ENCODE data around the gene TSPAN17. TPM values are rescaled to one million over a fixed set of nuclear protein-coding genes. Genes with fewer than 3 reads are reported as not detected.
A peak's percentile ranks its signal among the peaks of the same experiment; 100 is the strongest.

TSPAN17 gene
- polyA plus RNA-seq, 3 donors, result 22.2 to 27.7 (median 24.1) TPM

GRCh38 chr5:176647843-176648473 lies 674 bp downstream of the TSPAN17 start:
- Mint-ChIP-seq H3K9me3 (peaks cover 0 to 3% (median 0%) of the 10 kb centered on the region in 7 donors), H3K27me3 (ENCODE audit: low read depth in 3 of 3) (peaks cover 2 to 6% (median 4%) of the 10 kb centered on the region in 3 donors), H3K27ac (peak overlapping the region in 6 of 7 donors; percentile 20 to 85 (median 60)), H3K4me3 (peak overlapping the region; percentile 84 to 92), H3K4me1 (peaks cover 32% of the 10 kb centered on the region), H3K36me3 (peaks cover 7% of the 10 kb centered on the region in 2 donors)
- peak overlapping the region; percentile 97 for H3K4me2 ChIP-seq (replicated peaks; ENCODE audit: extremely low read depth, low read length, poor library complexity, severe bottlenecking)
- H2AFZ ChIP-seq (ENCODE audit: insufficient read depth, low read depth, low read length, poor library complexity, severe bottlenecking), result peak overlapping the region; percentile 90
- no peak for TF ChIP-seq CTCF (IDR thresholded peaks at IDR 0.05)
- intact Hi-C loops (cut with micrococcal nuclease), result loop anchor here in 1 of 2 donors (5.0 kb wide), 1 partner anchor 111 kb away; the partner anchor contains the start of gene RNF44
- H3K27me3 ChIP-seq (ENCODE audit: control insufficient read depth in 2 of 2, insufficient read depth in 2 of 2, low read length in 2 of 2), result no peaks in the 10 kb centered on the region
- H3K79me2 ChIP-seq (ENCODE audit: insufficient read depth, low read length), result no peaks in the 10 kb centered on the region
- peak overlapping the region in 1 of 2 donors; percentile 74 for H3K27ac ChIP-seq (ENCODE audit: low read depth in 1 of 2, low read length in 2 of 2)
- H3K9me3 ChIP-seq (replicated peaks in 1 of 2; ENCODE audit: control insufficient read depth in 1 of 2, insufficient read depth in 1 of 2, low read length in 2 of 2), result no peaks in the 10 kb centered on the region
- H4K20me1 ChIP-seq (ENCODE audit: insufficient read depth, low read length), result peaks cover 21% of the 10 kb centered on the region
- H3K9ac ChIP-seq (ENCODE audit: insufficient read depth, low read length, poor library complexity, severe bottlenecking), result peak overlapping the region; percentile 78
- H3K4me3 ChIP-seq (replicated peaks in 1 of 3; ENCODE audit: low read depth in 2 of 3, low read length in 3 of 3), result peak overlapping the region; percentile 60 to 88 (median 69)
- H3K36me3 ChIP-seq (replicated peaks in 1 of 2; ENCODE audit: control insufficient read depth in 1 of 2, insufficient read depth in 2 of 2, low read length in 2 of 2), result peaks cover 4% of the 10 kb centered on the region in 2 donors
- no peak for DNase-seq
- H3K4me1 ChIP-seq (ENCODE audit: control insufficient read depth in 1 of 2, insufficient read depth in 2 of 2, low read length in 2 of 2), result peaks cover 22 to 28% of the 10 kb centered on the region in 2 donors
- 52% methylated on average over 8 of the region's 20 CpGs for WGBS (ENCODE audit: insufficient coverage)

GRCh38 chr5:176648474-176649194 lies 1.4 kb downstream of the TSPAN17 start:
- H3K27ac ChIP-seq (ENCODE audit: low read depth in 1 of 2, low read length in 2 of 2), result no peak overlapping the region
- Mint-ChIP-seq H3K9me3 (peaks cover 0 to 3% (median 0%) of the 10 kb centered on the region in 7 donors), H3K4me3 (peak overlapping the region; percentile 84 to 92), H3K27me3 (ENCODE audit: low read depth in 3 of 3) (peaks cover 0 to 6% (median 4%) of the 10 kb centered on the region in 3 donors), H3K27ac (peak overlapping the region in 1 of 7 donors; percentile 78), H3K36me3 (peaks cover 12 to 14% of the 10 kb centered on the region in 2 donors), H3K4me1 (peaks cover 32% of the 10 kb centered on the region)
- peak overlapping the region; percentile 78 for H3K9ac ChIP-seq (ENCODE audit: insufficient read depth, low read length, poor library complexity, severe bottlenecking)
- 75% methylated on average over 12 of the region's 15 CpGs for WGBS (ENCODE audit: insufficient coverage)
- H3K4me2 ChIP-seq (replicated peaks; ENCODE audit: extremely low read depth, low read length, poor library complexity, severe bottlenecking), result peak overlapping the region; percentile 97
- TF ChIP-seq CTCF (IDR thresholded peaks at IDR 0.05), result no peak
- peak overlapping the region in 1 of 3 experiments; percentile 88 for H3K4me3 ChIP-seq (replicated peaks in 1 of 3; ENCODE audit: low read depth in 2 of 3, low read length in 3 of 3)
- H3K27me3 ChIP-seq (ENCODE audit: control insufficient read depth in 2 of 2, insufficient read depth in 2 of 2, low read length in 2 of 2), result no peaks in the 10 kb centered on the region
- H3K9me3 ChIP-seq (replicated peaks in 1 of 2; ENCODE audit: control insufficient read depth in 1 of 2, insufficient read depth in 1 of 2, low read length in 2 of 2), result no peaks in the 10 kb centered on the region
- H3K79me2 ChIP-seq (ENCODE audit: insufficient read depth, low read length), result no peaks in the 10 kb centered on the region
- H3K4me1 ChIP-seq (ENCODE audit: control insufficient read depth in 1 of 2, insufficient read depth in 2 of 2, low read length in 2 of 2), result peaks cover 22 to 28% of the 10 kb centered on the region in 2 donors
- H3K36me3 ChIP-seq (replicated peaks in 1 of 2; ENCODE audit: control insufficient read depth in 1 of 2, insufficient read depth in 2 of 2, low read length in 2 of 2), result peaks cover 5 to 11% of the 10 kb centered on the region in 2 donors
- intact Hi-C loops (cut with micrococcal nuclease), result loop anchor here in 1 of 2 donors (5.0 kb wide), 1 partner anchor 111 kb away; the partner anchor contains the start of gene RNF44
- peaks cover 21% of the 10 kb centered on the region for H4K20me1 ChIP-seq (ENCODE audit: insufficient read depth, low read length)
- no peak for DNase-seq
- H2AFZ ChIP-seq (ENCODE audit: insufficient read depth, low read depth, low read length, poor library complexity, severe bottlenecking), result peak overlapping the region; percentile 90

All from CD14-positive monocyte (primary cell).